Mesendoderm (in vitro differentiated cells): ENCODE results near the gene FSTL1.

Source experiments
- DNase-seq: peaks from one replicate; pipeline ENCODE4 v3.0.0; 2013
- H2AK5ac ChIP-seq: 2 replicates; pipeline ENCODE4 v1.6.1; 2013; ENCODE audit warnings: low read length, inconsistent platforms
- H2BK120ac ChIP-seq: 2 replicates; pipeline ENCODE4 v1.6.1; 2013; ENCODE audit warnings: low read depth, mild to moderate bottlenecking, low read length, moderate library complexity, mixed read lengths
- H2BK15ac ChIP-seq: replicated peaks from 2 replicates; pipeline ENCODE4 v1.6.1; 2013; ENCODE audit warnings: low read depth, mild to moderate bottlenecking, moderate library complexity
- H2BK5ac ChIP-seq: 2 replicates; pipeline ENCODE4 v1.6.1; 2013; ENCODE audit warnings: low read length, inconsistent platforms
- H3K18ac ChIP-seq: 2 replicates; pipeline ENCODE4 v1.6.1; 2013; ENCODE audit warnings: mild to moderate bottlenecking, low read length, mixed read lengths
- H3K23ac ChIP-seq: one replicate; pipeline ENCODE4 v1.6.1; 2013; ENCODE audit warnings: low read length
- H3K27ac ChIP-seq: 2 replicates; pipeline ENCODE4 v1.5.1; 2013; ENCODE audit warnings: low read depth, mild to moderate bottlenecking, inconsistent platforms, low read length, moderate library complexity
- H3K27me3 ChIP-seq: 2 replicates; pipeline ENCODE4 v1.6.1; 2013; ENCODE audit warnings: low read length, control low read depth, mild to moderate bottlenecking, inconsistent platforms; ENCODE audit not compliant: insufficient read depth, poor library complexity
- H3K36me3 ChIP-seq: 2 replicates; pipeline ENCODE4 v1.6.1; 2013; ENCODE audit warnings: low read length, inconsistent platforms; ENCODE audit not compliant: control insufficient read depth, insufficient read depth
- H3K4ac ChIP-seq: one replicate; pipeline ENCODE4 v1.6.1; 2013; ENCODE audit warnings: low read depth, mild to moderate bottlenecking, low read length, moderate library complexity
- H3K4me1 ChIP-seq: 2 replicates; pipeline ENCODE4 v1.6.1; 2013; ENCODE audit warnings: low read depth, low read length, inconsistent platforms; ENCODE audit not compliant: control insufficient read depth
- H3K4me2 ChIP-seq: 2 replicates; pipeline ENCODE4 v1.6.1; 2013; ENCODE audit warnings: low read length
- H3K4me3 ChIP-seq: 2 replicates; pipeline ENCODE4 v1.5.1; 2013; ENCODE audit warnings: mild to moderate bottlenecking, low read length
- H3K56ac ChIP-seq: one replicate; pipeline ENCODE4 v1.6.1; 2013; ENCODE audit warnings: low read length
- H3K79me1 ChIP-seq: 2 replicates; pipeline ENCODE4 v1.6.1; 2013; ENCODE audit warnings: low read length, inconsistent platforms
- H3K79me2 ChIP-seq: 2 replicates; pipeline ENCODE4 v1.6.1; 2013; ENCODE audit warnings: mild to moderate bottlenecking, low read length; ENCODE audit not compliant: control insufficient read depth, insufficient read depth
- H3K9ac ChIP-seq: 2 replicates; pipeline ENCODE4 v1.6.1; 2013; ENCODE audit warnings: low read length, inconsistent platforms
- H4K5ac ChIP-seq: one replicate; pipeline ENCODE4 v1.6.1; 2013; ENCODE audit warnings: low read length
- H4K8ac ChIP-seq: one replicate; pipeline ENCODE4 v1.6.1; 2013; ENCODE audit warnings: low read depth, mild to moderate bottlenecking, control low read depth, low read length, moderate library complexity
- WGBS: extraction: QIAGEN DNeasy Blood & Tissue Kit; methylation state at CpG from one replicate; pipeline ENCODE4 v1.1.7; 2013; ENCODE audit warnings: low lambda C conversion rate, missing lambda C conversion rate; ENCODE audit not compliant: insufficient coverage; ENCODE audit errors: extremely low coverage; 5-methylcytosine and 5-hydroxymethylcytosine counted together

The FSTL1 gene

DNA sequence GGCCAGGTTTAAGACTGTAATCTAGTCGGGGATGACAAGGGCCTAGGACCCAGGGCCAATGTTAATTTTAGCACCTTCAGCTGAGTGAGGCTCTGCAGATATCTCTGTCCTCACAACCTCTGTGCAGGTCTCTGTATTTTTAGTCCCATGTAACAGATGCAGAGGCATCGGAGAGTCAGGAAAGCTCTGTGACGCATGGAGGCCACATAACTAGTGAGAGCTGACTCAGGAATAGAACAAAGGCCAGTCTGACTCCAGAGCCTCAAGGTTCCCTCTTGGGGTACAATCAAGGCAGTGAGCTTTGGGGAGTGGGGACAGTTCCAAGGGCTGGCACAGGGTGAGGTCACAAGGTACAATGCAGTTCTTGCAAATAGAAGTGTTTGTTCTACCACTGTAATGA is 31.0 kb downstream of the FSTL1 start:
- Histone ChIP-seq H3K23ac (no peak overlapping the region), H3K27me3 (no peaks in the 10 kb centered on the region), H3K18ac (no peak overlapping the region), H3K4me1 (peaks cover 4% of the 10 kb centered on the region), H3K36me3 (peaks cover 4% of the 10 kb centered on the region), H3K9ac (no peak overlapping the region), H3K4me3 (no peak overlapping the region), H2BK15ac (no peak overlapping the region), H4K5ac (no peak overlapping the region), H2BK120ac (no peak overlapping the region), H3K27ac (no peak overlapping the region), H3K79me1 (peaks cover 11% of the 10 kb centered on the region), H3K56ac (no peak overlapping the region), H3K4ac (no peak overlapping the region), H2BK5ac (no peak overlapping the region), H2AK5ac (no peak overlapping the region), H4K8ac (no peak overlapping the region), H3K79me2 (peaks cover 3% of the 10 kb centered on the region), H3K4me2 (no peak overlapping the region)
- WGBS = no CpG with 5 or more reads among the region's 3 CpGs
- DNase-seq = no peak

DNA sequence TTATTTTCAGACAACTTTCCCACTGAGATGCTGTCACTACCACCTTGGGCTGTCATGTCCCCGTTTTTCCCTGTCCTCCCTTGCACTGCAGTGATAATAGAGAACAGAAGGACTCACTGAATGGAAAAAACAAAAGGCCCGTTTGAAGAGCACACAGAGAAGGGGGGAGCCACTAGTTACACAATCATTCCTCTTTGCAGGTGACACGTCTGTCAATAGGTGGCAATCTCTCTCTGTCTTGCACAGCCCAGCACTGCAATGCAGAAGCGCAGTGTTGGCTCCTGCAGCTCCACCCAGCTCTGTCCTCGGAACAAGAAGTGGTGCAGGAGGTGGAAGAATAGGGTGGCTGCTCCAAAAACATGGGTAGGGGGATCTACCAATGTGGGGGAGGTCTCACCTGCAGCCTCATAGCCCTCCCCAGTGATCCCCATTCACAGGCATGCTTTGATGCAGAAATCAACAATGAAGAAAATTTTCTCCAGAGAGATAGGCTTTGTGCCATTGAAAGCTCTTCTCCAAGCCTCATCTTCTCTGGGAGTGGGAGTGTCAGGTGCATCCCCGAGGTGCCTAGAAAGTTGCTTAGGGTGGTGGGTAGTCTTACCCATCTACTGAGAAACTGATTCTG is 31.8 kb downstream of the FSTL1 start:
- Histone ChIP-seq H3K4ac (no peak overlapping the region), H3K18ac (no peak overlapping the region), H2AK5ac (no peak overlapping the region), H3K9ac (no peak overlapping the region), H3K23ac (no peak overlapping the region), H3K79me1 (peaks cover 11% of the 10 kb centered on the region), H3K36me3 (peaks cover 4% of the 10 kb centered on the region), H3K79me2 (peaks cover 3% of the 10 kb centered on the region), H4K8ac (no peak overlapping the region), H3K4me2 (no peak overlapping the region), H2BK5ac (no peak overlapping the region), H3K27ac (no peak overlapping the region), H2BK120ac (no peak overlapping the region), H2BK15ac (no peak overlapping the region), H3K4me1 (peaks cover 4% of the 10 kb centered on the region), H3K56ac (peak overlapping the region; percentile 42), H3K27me3 (no peaks in the 10 kb centered on the region), H4K5ac (no peak overlapping the region), H3K4me3 (no peak overlapping the region)
- DNase-seq = peak; percentile 89
- WGBS = no CpG with 5 or more reads among the region's 6 CpGs

DNA sequence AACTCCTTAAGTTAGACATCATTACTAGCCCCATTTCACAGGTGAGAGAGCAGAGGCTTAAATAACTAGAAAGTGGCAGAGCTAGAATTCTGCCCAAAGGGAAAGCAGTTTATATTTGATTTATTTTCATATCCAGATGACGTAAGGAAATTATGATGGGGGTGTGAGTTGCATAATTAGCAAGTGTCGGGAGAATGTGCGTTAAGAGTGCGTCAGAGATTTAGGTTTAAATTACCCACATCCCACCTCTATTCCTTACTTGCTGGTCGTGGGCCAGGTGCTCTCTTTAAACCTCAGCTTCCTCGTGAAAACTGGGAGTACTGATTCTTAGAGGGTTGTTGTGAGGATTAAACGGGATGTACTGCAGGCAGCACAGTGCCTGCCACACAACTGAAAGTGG is 32.3 kb downstream of the FSTL1 start:
- Histone ChIP-seq H3K56ac (peak overlapping the region; percentile 42), H3K79me1 (peaks cover 11% of the 10 kb centered on the region), H3K18ac (no peak overlapping the region), H2AK5ac (no peak overlapping the region), H3K27ac (no peak overlapping the region), H2BK120ac (no peak overlapping the region), H3K9ac (no peak overlapping the region), H4K5ac (no peak overlapping the region), H4K8ac (no peak overlapping the region), H3K4me3 (no peak overlapping the region), H3K4me2 (no peak overlapping the region), H2BK15ac (no peak overlapping the region), H3K23ac (no peak overlapping the region), H3K79me2 (peaks cover 2% of the 10 kb centered on the region), H3K36me3 (peaks cover 4% of the 10 kb centered on the region), H3K27me3 (no peaks in the 10 kb centered on the region), H3K4me1 (peaks cover 4% of the 10 kb centered on the region), H2BK5ac (no peak overlapping the region), H3K4ac (no peak overlapping the region)
- no peak for DNase-seq
- WGBS = 100% methylated on average over 1 of the region's 7 CpGs

DNA sequence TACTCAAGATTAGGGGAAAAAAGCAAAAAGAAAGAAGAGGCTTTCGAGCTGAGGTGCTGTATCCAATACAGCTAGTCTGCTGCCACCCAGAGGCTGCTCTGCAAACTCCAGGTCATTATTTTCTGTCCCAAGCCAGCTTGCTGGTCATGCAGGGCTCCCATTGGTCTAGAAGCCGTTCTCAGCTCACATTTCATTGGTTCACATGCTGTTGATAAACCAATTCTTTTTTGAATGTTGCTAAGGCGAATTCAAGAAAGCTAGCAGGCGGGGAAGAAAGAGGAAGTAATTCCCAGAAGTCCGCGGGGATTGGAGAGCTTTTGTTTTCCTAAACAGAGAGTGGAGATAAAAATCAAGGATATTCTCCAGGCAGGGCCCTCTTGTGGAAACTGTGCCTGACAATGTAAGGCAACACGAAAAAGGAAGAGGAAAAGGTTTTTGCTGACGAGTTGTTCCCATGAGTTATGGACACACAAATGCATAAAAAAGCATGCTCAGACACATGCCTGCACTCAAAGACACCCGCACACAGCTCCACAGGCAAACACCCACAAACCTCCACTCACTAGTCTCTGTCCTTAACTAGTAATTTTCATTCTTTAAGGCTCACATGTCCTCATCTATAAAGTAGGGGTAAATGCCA is 33.4 kb downstream of the FSTL1 start:
- peaks cover 11% of the 10 kb centered on the region for H3K79me1 ChIP-seq
- H3K36me3 ChIP-seq = peaks cover 3% of the 10 kb centered on the region
- H2BK120ac ChIP-seq = no peak overlapping the region
- no peak overlapping the region for H2BK15ac ChIP-seq
- H3K9ac ChIP-seq = peak overlapping the region; percentile 70
- H3K4me2 ChIP-seq = peak overlapping the region; percentile 50
- no peak overlapping the region for H3K4me3 ChIP-seq
- peak overlapping the region; percentile 76 for H2BK5ac ChIP-seq
- H3K18ac ChIP-seq = no peak overlapping the region
- H3K4ac ChIP-seq = no peak overlapping the region
- peaks cover 4% of the 10 kb centered on the region for H3K4me1 ChIP-seq
- no peak overlapping the region for H2AK5ac ChIP-seq
- no CpG with 5 or more reads among the region's 9 CpGs for WGBS
- peak overlapping the region; percentile 76 for H3K56ac ChIP-seq
- DNase-seq = peak; percentile 100
- H4K8ac ChIP-seq = no peak overlapping the region
- H3K27ac ChIP-seq = peak overlapping the region; percentile 55
- no peak overlapping the region for H4K5ac ChIP-seq
- peaks cover 2% of the 10 kb centered on the region for H3K79me2 ChIP-seq
- H3K23ac ChIP-seq = no peak overlapping the region
- H3K27me3 ChIP-seq = no peaks in the 10 kb centered on the region

DNA sequence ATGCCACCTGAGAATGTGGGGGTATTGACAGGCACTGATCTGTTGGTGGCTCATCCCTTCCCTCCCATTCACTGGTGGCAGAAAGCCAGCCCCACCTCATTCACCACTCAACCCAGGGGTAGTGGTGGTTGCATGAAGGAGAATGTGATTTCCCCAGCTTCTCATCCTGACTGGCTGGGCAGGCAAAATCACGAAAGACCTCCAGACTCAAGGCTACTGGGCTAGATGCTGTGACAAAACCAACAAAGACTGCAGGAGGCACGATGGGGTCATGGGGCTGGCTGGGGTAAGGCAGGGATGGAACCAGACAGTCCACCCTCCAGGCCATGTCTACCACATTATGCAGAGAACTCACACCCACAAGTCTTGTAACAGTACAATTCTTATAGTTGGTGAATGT is 33.9 kb downstream of the FSTL1 start:
- Histone ChIP-seq H3K23ac (no peak overlapping the region), H3K4ac (no peak overlapping the region), H2BK120ac (no peak overlapping the region), H3K79me2 (peaks cover 2% of the 10 kb centered on the region), H3K27me3 (no peaks in the 10 kb centered on the region), H4K5ac (no peak overlapping the region), H2BK5ac (no peak overlapping the region), H3K79me1 (peaks cover 11% of the 10 kb centered on the region), H2AK5ac (no peak overlapping the region), H3K9ac (no peak overlapping the region), H3K4me2 (no peak overlapping the region), H3K56ac (peak overlapping the region; percentile 30), H4K8ac (no peak overlapping the region), H3K4me1 (peaks cover 4% of the 10 kb centered on the region), H3K18ac (no peak overlapping the region), H3K36me3 (peaks cover 3% of the 10 kb centered on the region), H2BK15ac (no peak overlapping the region), H3K27ac (no peak overlapping the region), H3K4me3 (no peak overlapping the region)
- WGBS = no CpG with 5 or more reads among the region's 2 CpGs
- no peak for DNase-seq
